ENCODE measurements around the gene RCE1.

Gene RCE1

DNA sequence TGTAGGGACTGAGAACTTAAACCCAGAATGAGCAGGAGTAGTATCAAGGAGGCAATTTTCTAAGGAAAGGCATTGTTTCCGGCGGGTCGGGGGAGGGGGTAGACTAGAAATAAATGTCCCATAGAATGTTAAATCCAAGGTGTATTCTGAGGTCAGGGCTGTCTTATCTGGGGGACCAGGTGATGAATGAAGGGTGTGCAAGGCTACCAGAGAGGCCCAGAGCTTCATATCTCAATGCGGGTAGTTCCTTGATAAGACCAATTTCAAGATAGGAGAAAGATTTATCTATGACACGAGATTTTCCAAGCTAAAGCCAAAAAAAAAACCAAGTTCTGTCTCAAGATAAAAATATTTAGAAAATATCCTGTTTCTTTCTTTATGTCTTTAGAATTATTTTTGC, 8.3 kb upstream of the RCE1 start:
- H3K36me3 ChIP-seq (ENCODE audit: control insufficient read depth in 4 of 4, insufficient read depth in 4 of 4, low read length in 3 of 4): peaks cover 0 to 11% (median 3%) of the 10 kb centered on the region in 4 experiments
- no peak overlapping the region for H3K4me3 ChIP-seq (ENCODE audit: control insufficient read depth in 1 of 7, extremely low read depth in 1 of 7, insufficient read depth in 4 of 7, low read depth in 2 of 7, low read length in 6 of 7)
- ChIA-PET CTCF (interaction anchor here (0.9 to 11.5 kb wide), 10 partner anchors 8 to 417 kb away, joined by 3 to 152 read pairs (median 4); no protein-coding TSS in a partner anchor), POLR2A (interaction anchor here (0.6 kb wide), 1 partner anchor 207 kb away, joined by 3 read pairs; no protein-coding TSS in a partner anchor)
- WGBS (ENCODE audit: insufficient coverage): 93% methylated on average over 3 of the region's 5 CpGs
- peaks cover 0 to 3% (median under 1%) of the 10 kb centered on the region in 4 experiments for H3K4me1 ChIP-seq (ENCODE audit: control extremely low read depth in 1 of 4, control insufficient read depth in 4 of 4, insufficient read depth in 4 of 4, low read length in 3 of 4)
- H3K27ac ChIP-seq (ENCODE audit: insufficient read depth in 1 of 2, low read depth in 1 of 2, low read length in 2 of 2, poor library complexity in 1 of 2, severe bottlenecking in 2 of 2): no peak overlapping the region
- no peaks in the 10 kb centered on the region for H3K27me3 ChIP-seq (replicated peaks in 2 of 5; ENCODE audit: control insufficient read depth in 4 of 5, insufficient read depth in 5 of 5, low read length in 4 of 5)
- no peaks in the 10 kb centered on the region for H3K9me3 ChIP-seq (ENCODE audit: control extremely low read depth in 1 of 5, control insufficient read depth in 4 of 5, insufficient read depth in 2 of 5, low read depth in 1 of 5, low read length in 4 of 5)
- no peak for DNase-seq

DNA sequence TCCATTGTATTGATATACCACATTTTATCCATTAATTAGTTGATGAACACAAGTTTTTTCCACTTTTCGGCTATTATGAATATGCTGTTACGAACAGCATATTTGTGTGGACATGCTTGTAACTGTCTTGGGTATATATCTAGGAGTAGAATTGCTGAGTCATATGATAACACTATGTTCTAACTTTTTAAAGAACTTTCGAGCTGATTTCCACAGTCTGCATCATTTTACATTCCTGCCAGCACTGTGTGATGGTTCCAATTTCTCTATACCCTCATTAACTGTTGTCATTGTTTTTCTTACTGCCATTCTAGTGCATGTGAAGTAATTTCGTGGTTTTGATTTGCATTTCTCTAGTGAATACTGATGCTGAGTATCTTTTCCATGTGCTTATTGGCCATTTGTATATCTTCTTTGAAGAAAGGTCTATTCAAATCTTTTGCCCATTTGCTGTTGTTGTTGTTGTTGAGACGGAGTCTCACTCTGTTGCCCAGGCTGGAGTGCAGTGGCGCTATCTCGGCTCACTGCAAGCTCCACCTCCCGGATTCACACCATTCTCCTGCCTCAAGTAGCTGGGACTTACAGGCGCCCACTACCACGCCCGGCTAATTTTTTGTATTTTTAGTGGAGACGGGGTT, 7.4 kb upstream of the RCE1 start:
- ChIA-PET POLR2A (interaction anchor here (0.5 kb wide), 1 partner anchor 187 kb away, joined by 4 read pairs; no protein-coding TSS in a partner anchor), CTCF (interaction anchor here (0.9 to 11.5 kb wide), 2 partner anchors 140 to 156 kb away, joined by 3 to 152 read pairs; no protein-coding TSS in a partner anchor)
- peaks cover 0 to 13% (median 6%) of the 10 kb centered on the region in 4 experiments for H3K36me3 ChIP-seq (ENCODE audit: control insufficient read depth in 4 of 4, insufficient read depth in 4 of 4, low read length in 3 of 4)
- peaks cover 0 to 10% (median 6%) of the 10 kb centered on the region in 4 experiments for H3K4me1 ChIP-seq (ENCODE audit: control extremely low read depth in 1 of 4, control insufficient read depth in 4 of 4, insufficient read depth in 4 of 4, low read length in 3 of 4)
- 100% methylated on average over 8 of the region's 12 CpGs for whole genome bisulfite sequencing (ENCODE audit: insufficient coverage)
- no peak overlapping the region for H3K27ac ChIP-seq (ENCODE audit: insufficient read depth in 1 of 2, low read depth in 1 of 2, low read length in 2 of 2, poor library complexity in 1 of 2, severe bottlenecking in 2 of 2)
- no peaks in the 10 kb centered on the region for H3K9me3 ChIP-seq (ENCODE audit: control extremely low read depth in 1 of 5, control insufficient read depth in 4 of 5, insufficient read depth in 2 of 5, low read depth in 1 of 5, low read length in 4 of 5)
- H3K27me3 ChIP-seq (replicated peaks in 2 of 5; ENCODE audit: control insufficient read depth in 4 of 5, insufficient read depth in 5 of 5, low read length in 4 of 5): no peaks in the 10 kb centered on the region
- no peak for DNase-seq
- H3K4me3 ChIP-seq (ENCODE audit: control insufficient read depth in 1 of 7, extremely low read depth in 1 of 7, insufficient read depth in 4 of 7, low read depth in 2 of 7, low read length in 6 of 7): no peak overlapping the region

DNA sequence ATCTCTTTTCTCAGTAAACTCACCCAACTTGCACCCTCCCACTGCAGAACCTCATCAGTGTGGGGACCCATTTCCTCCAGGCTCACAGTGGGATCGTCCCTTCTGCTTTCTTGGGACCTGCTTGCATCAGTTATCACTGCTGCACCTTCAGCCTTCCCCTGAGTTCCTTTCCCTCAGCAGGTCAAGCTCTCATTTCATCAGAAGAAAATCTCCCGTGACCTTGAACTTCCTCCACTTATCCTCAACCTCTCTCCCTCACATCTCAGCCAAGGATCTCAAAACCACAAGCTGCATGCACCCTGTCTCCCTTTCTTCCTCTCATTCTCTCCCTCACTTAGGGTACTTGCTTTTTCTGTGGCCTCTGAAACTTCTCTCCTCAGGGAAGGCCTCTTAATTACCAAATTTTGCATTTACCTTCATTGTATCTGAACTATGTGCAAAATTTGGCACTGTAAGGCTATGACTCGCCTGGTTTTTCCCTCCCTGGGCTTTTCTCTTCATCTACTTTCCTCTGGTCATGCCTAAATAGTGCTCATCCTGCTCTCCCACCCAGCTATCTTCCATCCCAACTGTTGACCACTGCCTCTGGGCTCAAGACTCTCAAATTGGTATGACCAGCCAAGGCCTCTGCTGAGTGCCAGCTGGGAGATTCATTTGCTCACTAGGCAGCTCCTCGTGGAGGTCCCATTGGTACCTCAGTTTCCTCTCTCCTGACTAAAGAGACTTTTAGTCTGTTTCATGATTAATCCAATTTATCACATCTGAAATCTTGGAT, 2.7 kb upstream of the RCE1 start:
- WGBS (ENCODE audit: insufficient coverage): 78% methylated on average over 4 of the region's 4 CpGs
- no peaks in the 10 kb centered on the region for H3K27me3 ChIP-seq (replicated peaks in 2 of 5; ENCODE audit: control insufficient read depth in 4 of 5, insufficient read depth in 5 of 5, low read length in 4 of 5)
- peak overlapping the region in 1 of 2 experiments; percentile 51 for H3K27ac ChIP-seq (ENCODE audit: insufficient read depth in 1 of 2, low read depth in 1 of 2, low read length in 2 of 2, poor library complexity in 1 of 2, severe bottlenecking in 2 of 2)
- H3K4me3 ChIP-seq (ENCODE audit: control insufficient read depth in 1 of 7, extremely low read depth in 1 of 7, insufficient read depth in 4 of 7, low read depth in 2 of 7, low read length in 6 of 7): peak overlapping the region in 1 of 7 experiments; percentile 5
- peaks cover 0 to 25% (median 14%) of the 10 kb centered on the region in 4 experiments for H3K36me3 ChIP-seq (ENCODE audit: control insufficient read depth in 4 of 4, insufficient read depth in 4 of 4, low read length in 3 of 4)
- ChIA-PET CTCF (interaction anchor here (2.6 to 11.5 kb wide), 2 partner anchors 41 to 145 kb away, joined by 13 to 152 read pairs; no protein-coding TSS in a partner anchor), POLR2A (no interaction called here)
- no peak for DNase-seq
- no peaks in the 10 kb centered on the region for H3K9me3 ChIP-seq (ENCODE audit: control extremely low read depth in 1 of 5, control insufficient read depth in 4 of 5, insufficient read depth in 2 of 5, low read depth in 1 of 5, low read length in 4 of 5)
- peaks cover 11 to 38% (median 31%) of the 10 kb centered on the region in 4 experiments for H3K4me1 ChIP-seq (ENCODE audit: control extremely low read depth in 1 of 4, control insufficient read depth in 4 of 4, insufficient read depth in 4 of 4, low read length in 3 of 4)

DNA sequence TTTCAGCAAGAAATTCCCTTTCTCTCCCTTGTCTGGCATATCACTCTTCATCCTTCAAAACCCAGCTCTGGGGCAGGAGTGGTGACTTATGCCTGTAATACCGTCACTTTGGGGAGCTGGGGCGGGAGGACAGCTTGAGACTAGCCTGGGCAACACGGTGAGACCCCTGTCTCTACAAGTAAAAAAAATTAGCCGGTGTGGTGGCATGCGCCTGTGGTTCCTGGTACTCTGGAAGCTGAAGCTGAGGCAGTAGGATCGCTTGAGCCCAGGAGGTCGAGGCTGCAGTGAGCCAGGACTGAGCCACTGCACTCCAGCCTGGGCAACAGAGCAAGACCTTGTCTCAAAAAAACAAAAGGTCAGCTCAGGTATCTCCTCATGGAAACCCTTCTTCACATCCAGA, 1.4 kb upstream of the RCE1 start:
- peaks cover 11 to 38% (median 31%) of the 10 kb centered on the region in 4 experiments for H3K4me1 ChIP-seq (ENCODE audit: control extremely low read depth in 1 of 4, control insufficient read depth in 4 of 4, insufficient read depth in 4 of 4, low read length in 3 of 4)
- no peaks in the 10 kb centered on the region for H3K27me3 ChIP-seq (replicated peaks in 2 of 5; ENCODE audit: control insufficient read depth in 4 of 5, insufficient read depth in 5 of 5, low read length in 4 of 5)
- H3K4me3 ChIP-seq (ENCODE audit: control insufficient read depth in 1 of 7, extremely low read depth in 1 of 7, insufficient read depth in 4 of 7, low read depth in 2 of 7, low read length in 6 of 7): peak overlapping the region in 6 of 7 experiments; percentile 55 to 98 (median 96)
- WGBS (ENCODE audit: insufficient coverage): 96% methylated on average over 7 of the region's 7 CpGs
- peak overlapping the region; percentile 33 to 95 for H3K27ac ChIP-seq (ENCODE audit: insufficient read depth in 1 of 2, low read depth in 1 of 2, low read length in 2 of 2, poor library complexity in 1 of 2, severe bottlenecking in 2 of 2)
- POLR2A ChIA-PET: no interaction called here
- H3K36me3 ChIP-seq (ENCODE audit: control insufficient read depth in 4 of 4, insufficient read depth in 4 of 4, low read length in 3 of 4): peaks cover 0 to 38% (median 24%) of the 10 kb centered on the region in 4 experiments
- CTCF ChIA-PET: interaction anchor here (1.1 to 11.5 kb wide), 7 partner anchors 8 to 146 kb away, joined by 3 to 152 read pairs (median 5); no protein-coding TSS in a partner anchor
- no peak for DNase-seq
- no peaks in the 10 kb centered on the region for H3K9me3 ChIP-seq (ENCODE audit: control extremely low read depth in 1 of 5, control insufficient read depth in 4 of 5, insufficient read depth in 2 of 5, low read depth in 1 of 5, low read length in 4 of 5)

DNA sequence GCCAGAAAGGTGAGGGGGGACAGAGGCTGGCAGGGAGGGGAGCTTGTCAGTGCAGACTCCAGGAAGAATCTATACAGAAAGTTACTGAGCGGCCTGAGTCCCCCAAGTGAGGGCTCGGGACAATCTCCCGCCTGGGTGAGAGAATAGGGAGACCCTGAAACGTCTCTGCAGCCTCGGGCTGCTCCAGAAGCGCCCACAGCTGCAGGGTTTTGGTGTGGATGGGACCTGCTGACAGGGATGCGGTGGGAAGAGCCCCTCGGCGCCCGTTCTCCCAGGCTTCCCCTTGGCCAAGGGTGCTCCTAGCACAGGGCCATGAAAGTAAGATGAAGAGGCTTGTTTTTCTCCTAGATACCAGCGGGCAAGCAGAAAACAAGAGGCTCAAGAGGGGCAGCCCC, 743 bp upstream of the RCE1 start:
- DNase-seq: no peak
- Histone ChIP-seq H3K27me3 (replicated peaks in 2 of 5; ENCODE audit: control insufficient read depth in 4 of 5, insufficient read depth in 5 of 5, low read length in 4 of 5) (no peaks in the 10 kb centered on the region), H3K4me1 (ENCODE audit: control extremely low read depth in 1 of 4, control insufficient read depth in 4 of 4, insufficient read depth in 4 of 4, low read length in 3 of 4) (peaks cover 11 to 38% (median 31%) of the 10 kb centered on the region in 4 experiments), H3K4me3 (ENCODE audit: control insufficient read depth in 1 of 7, extremely low read depth in 1 of 7, insufficient read depth in 4 of 7, low read depth in 2 of 7, low read length in 6 of 7) (peak overlapping the region; percentile 55 to 98 (median 97)), H3K27ac (ENCODE audit: insufficient read depth in 1 of 2, low read depth in 1 of 2, low read length in 2 of 2, poor library complexity in 1 of 2, severe bottlenecking in 2 of 2) (peak overlapping the region; percentile 83 to 95), H3K36me3 (ENCODE audit: control insufficient read depth in 4 of 4, insufficient read depth in 4 of 4, low read length in 3 of 4) (peaks cover 0 to 42% (median 25%) of the 10 kb centered on the region in 4 experiments), H3K9me3 (ENCODE audit: control extremely low read depth in 1 of 5, control insufficient read depth in 4 of 5, insufficient read depth in 2 of 5, low read depth in 1 of 5, low read length in 4 of 5) (no peaks in the 10 kb centered on the region)
- ChIA-PET POLR2A (interaction anchor here (0.7 to 1.8 kb wide), 3 partner anchors 13 to 41 kb away, joined by 3 to 12 read pairs (median 4); no protein-coding TSS in a partner anchor), CTCF (interaction anchor here (1.1 to 11.5 kb wide), 6 partner anchors 9 to 147 kb away, joined by 3 to 152 read pairs (median 6); no protein-coding TSS in a partner anchor)
- WGBS (ENCODE audit: insufficient coverage): 2% methylated on average over 10 of the region's 11 CpGs

DNA sequence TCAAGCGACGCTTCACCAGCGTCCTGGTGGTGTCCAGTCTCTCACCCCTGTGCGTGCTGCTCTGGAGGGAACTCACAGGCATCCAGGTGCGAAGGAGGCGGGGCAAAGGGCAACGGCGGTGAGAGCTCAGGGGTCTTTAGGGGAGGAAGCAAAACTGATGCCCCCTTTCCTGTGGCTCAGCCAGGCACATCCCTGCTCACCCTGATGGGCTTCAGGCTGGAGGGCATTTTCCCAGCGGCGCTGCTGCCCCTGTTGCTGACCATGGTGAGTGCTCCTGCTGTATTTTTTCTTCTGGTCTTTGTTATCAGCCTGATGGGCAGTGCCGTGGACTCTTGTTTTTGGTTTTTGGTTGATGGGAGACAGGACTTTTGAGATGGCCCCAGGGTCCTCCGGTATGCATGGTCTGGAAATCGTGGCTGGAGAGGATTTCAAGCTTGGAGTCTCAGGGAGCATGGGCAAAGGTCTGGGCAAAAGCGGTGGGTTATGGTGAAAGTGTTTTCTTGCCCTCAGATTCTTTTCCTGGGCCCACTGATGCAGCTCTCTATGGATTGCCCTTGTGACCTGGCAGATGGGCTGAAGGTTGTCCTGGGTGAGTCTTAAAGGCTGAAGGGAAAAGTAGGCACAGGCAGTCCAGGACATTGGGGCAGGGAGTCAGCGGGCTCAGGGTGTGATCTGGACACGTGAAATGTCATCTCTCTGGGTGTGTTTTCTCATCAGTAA, 695 bp downstream of the RCE1 start:
- CTCF ChIA-PET: interaction anchor here (1.0 to 2.5 kb wide), 5 partner anchors 11 to 166 kb away, joined by 3 to 14 read pairs (median 4); partner anchors contain the start of gene RBM4B
- H3K27ac ChIP-seq (ENCODE audit: insufficient read depth in 1 of 2, low read depth in 1 of 2, low read length in 2 of 2, poor library complexity in 1 of 2, severe bottlenecking in 2 of 2): peak overlapping the region; percentile 66 to 95
- H3K4me1 ChIP-seq (ENCODE audit: control extremely low read depth in 1 of 4, control insufficient read depth in 4 of 4, insufficient read depth in 4 of 4, low read length in 3 of 4): peaks cover 11 to 38% (median 31%) of the 10 kb centered on the region in 4 experiments
- H3K36me3 ChIP-seq (ENCODE audit: control insufficient read depth in 4 of 4, insufficient read depth in 4 of 4, low read length in 3 of 4): peaks cover 0 to 44% (median 25%) of the 10 kb centered on the region in 4 experiments
- peak overlapping the region; percentile 55 to 98 (median 97) for H3K4me3 ChIP-seq (ENCODE audit: control insufficient read depth in 1 of 7, extremely low read depth in 1 of 7, insufficient read depth in 4 of 7, low read depth in 2 of 7, low read length in 6 of 7)
- H3K27me3 ChIP-seq (replicated peaks in 2 of 5; ENCODE audit: control insufficient read depth in 4 of 5, insufficient read depth in 5 of 5, low read length in 4 of 5): no peaks in the 10 kb centered on the region
- no peaks in the 10 kb centered on the region for H3K9me3 ChIP-seq (ENCODE audit: control extremely low read depth in 1 of 5, control insufficient read depth in 4 of 5, insufficient read depth in 2 of 5, low read depth in 1 of 5, low read length in 4 of 5)
- WGBS (ENCODE audit: insufficient coverage): 19% methylated on average over 14 of the region's 16 CpGs
- POLR2A ChIA-PET: interaction anchor here (0.5 to 1.8 kb wide), 6 partner anchors 10 to 272 kb away, joined by 3 to 12 read pairs (median 3); no protein-coding TSS in a partner anchor
- DNase-seq: no peak
